AG04449 (cell line): ENCODE data around the gene THTPA.

Experiments
- CTCF ChIA-PET: fragments of 350-600 bp; formaldehyde crosslinking; extraction: SDS; loops from one replicate; lab custom pipeline; 2021; ENCODE audit warnings: antibody characterized with exemption; lab: Yijun Ruan, JAX
- POLR2A ChIA-PET: fragments of 400-600, 350-600 bp; formaldehyde crosslinking; extraction: SDS; loops from one replicate; lab custom pipeline; 2020; ENCODE audit warnings: antibody characterized with exemption, inconsistent platforms; lab: Yijun Ruan, JAX
- DNase-seq: peaks from one replicate; pipeline ENCODE4 v3.0.0-alpha.2; 2010; ENCODE audit warnings: low read depth, low spot score
- H3K4me3 ChIP-seq: 2 replicates; pipeline ENCODE4 v1.5.1; 2011; ENCODE audit warnings: low read depth, mild to moderate bottlenecking, control low read depth, low read length
- TF ChIP-seq, protein P1 (sequence below): IDR thresholded peaks from one replicate; pipeline ENCODE4 v1.5.1; 2011; ENCODE audit warnings: mild to moderate bottlenecking, moderate library complexity, low read length, control low read depth, inconsistent platforms; ENCODE audit not compliant: insufficient read depth; ENCODE audit errors: missing control alignments

Gene THTPA, protein sequence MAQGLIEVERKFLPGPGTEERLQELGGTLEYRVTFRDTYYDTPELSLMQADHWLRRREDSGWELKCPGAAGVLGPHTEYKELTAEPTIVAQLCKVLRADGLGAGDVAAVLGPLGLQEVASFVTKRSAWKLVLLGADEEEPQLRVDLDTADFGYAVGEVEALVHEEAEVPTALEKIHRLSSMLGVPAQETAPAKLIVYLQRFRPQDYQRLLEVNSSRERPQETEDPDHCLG

DNA sequence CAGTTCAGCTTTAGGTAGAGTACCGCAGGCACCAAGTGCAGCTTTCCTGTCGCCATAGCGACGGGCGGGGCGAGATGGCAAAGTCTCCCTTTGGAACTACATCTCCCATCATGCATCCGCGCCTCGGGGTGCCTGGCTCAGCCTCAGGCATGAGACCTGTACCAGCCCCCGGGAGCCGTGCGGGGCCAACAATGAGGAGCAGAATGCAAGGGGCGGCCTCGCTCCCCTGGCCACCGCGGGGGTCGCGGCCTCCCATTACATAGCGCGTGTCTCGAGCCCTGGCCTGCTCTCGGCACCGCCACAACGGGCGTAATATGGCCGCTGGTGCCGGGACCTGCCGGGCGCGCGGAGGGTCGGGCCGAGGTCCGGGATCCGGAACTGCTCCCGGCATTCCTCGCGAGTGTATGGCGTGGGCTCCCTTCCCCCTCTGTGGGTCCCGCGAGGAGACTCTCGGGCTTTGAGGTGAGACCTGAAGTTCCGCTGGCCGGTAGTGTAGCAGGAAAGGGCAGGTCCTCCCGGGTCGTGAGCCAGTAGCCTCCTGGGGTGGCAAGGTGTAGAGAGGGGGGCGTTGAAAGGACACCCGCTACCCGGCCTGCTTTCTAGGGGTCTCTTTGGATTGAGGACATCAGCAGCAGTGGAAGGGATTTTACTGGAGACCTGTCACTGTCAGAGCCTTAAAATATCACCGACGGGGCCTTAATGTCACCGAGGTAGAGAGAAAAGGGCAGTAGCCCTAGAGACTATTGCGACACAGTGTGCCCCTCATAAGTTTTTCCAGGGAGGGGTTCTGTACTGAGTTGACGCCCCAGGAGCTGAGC is at the start of gene THTPA:
Gene THTPA (plus strand): TSS at position 390 of the 818 bp plus-strand sequence. CDS start 487 bp downstream, outside the sequence.
- TF ChIP-seq, protein P1, sequence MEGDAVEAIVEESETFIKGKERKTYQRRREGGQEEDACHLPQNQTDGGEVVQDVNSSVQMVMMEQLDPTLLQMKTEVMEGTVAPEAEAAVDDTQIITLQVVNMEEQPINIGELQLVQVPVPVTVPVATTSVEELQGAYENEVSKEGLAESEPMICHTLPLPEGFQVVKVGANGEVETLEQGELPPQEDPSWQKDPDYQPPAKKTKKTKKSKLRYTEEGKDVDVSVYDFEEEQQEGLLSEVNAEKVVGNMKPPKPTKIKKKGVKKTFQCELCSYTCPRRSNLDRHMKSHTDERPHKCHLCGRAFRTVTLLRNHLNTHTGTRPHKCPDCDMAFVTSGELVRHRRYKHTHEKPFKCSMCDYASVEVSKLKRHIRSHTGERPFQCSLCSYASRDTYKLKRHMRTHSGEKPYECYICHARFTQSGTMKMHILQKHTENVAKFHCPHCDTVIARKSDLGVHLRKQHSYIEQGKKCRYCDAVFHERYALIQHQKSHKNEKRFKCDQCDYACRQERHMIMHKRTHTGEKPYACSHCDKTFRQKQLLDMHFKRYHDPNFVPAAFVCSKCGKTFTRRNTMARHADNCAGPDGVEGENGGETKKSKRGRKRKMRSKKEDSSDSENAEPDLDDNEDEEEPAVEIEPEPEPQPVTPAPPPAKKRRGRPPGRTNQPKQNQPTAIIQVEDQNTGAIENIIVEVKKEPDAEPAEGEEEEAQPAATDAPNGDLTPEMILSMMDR = no peak
- ChIA-PET POLR2A (interaction anchor here (0.7 to 1.2 kb wide), 3 partner anchors 11 to 78 kb away, joined by 3 to 5 read pairs (median 5); partner anchors contain the start of gene AP1G2), CTCF (interaction anchor here (0.6 to 19.3 kb wide), 11 partner anchors 7 to 354 kb away, joined by 3 to 910 read pairs (median 3); partner anchors contain the start of genes AP1G2 and ZFHX2)
- DNase-seq = no peak
- peak within 1 kb of the TSS; percentile 82 for H3K4me3 ChIP-seq

DNA sequence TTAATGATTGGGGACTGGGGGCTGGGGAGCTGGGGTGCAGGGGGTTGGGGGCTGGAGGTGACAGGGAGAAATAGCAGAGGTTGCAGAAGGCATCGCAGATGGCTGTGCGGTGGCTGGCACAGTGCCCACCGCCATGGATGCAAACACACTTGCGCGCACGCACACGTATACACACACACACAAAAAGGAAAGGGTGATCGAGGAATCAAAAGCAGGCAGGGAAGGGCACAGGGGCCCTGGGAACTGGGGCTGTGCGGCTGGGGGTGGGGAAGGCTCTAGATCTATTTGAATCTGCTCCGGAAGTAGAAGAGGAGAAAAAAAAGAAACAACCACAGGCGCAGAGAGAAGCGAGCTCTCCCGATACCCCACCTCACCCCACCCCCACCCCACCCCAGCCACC is 43.9 kb upstream of the THTPA start:
- H3K4me3 ChIP-seq = no peak overlapping the region
- DNase-seq = no peak
- ChIA-PET POLR2A (no interaction called here), CTCF (interaction anchor here (1.0 to 5.9 kb wide), 2 partner anchors 30 to 48 kb away, joined by 3 to 36 read pairs; no protein-coding TSS in a partner anchor)
- TF ChIP-seq, protein P1 = no peak

DNA sequence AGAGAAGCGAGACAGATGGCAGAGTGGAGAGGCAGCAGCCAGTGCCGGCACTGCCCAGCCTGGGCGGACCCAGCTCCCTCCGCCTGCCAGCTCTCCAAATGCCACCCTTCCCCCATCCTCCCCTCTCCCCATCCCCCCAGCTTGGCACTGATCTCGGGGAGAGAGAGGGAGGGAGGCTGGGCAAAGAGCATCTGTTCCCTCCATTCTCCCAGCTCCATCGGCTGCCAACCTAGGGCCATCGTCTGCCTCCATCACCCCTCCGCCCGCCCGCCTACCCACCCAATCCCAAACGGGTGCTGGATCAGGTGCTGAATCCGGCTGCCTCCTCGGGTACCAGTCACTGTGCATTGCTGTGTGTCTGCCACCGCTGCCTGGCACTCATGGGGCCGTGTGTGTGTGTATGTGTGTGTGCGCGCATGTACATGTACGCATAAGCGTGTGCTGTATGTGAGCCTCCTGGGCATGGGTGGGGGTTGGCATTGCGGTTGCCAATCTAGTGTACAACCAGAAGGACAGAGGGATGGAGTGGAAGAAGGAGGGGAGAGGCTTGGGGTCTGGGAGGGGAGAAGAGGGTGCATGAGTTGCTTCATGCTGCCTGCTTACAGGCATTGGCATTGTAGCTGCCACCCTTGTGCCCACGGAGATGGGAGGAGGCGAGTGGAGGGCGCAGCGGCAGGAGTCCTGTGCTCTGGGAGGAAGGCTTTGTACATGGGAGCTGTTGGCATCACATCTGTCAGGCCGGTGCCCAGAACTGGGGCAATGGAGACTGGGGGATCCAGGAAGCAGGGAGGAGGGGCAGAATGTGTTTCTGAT is 42.9 kb upstream of the THTPA start:
- CTCF ChIA-PET = interaction anchor here (5.9 kb wide), 1 partner anchor 47 kb away, joined by 36 read pairs; no protein-coding TSS in a partner anchor
- POLR2A ChIA-PET = no interaction called here
- no peak overlapping the region for H3K4me3 ChIP-seq
- no peak for DNase-seq
- TF ChIP-seq, protein P1 = no peak

DNA sequence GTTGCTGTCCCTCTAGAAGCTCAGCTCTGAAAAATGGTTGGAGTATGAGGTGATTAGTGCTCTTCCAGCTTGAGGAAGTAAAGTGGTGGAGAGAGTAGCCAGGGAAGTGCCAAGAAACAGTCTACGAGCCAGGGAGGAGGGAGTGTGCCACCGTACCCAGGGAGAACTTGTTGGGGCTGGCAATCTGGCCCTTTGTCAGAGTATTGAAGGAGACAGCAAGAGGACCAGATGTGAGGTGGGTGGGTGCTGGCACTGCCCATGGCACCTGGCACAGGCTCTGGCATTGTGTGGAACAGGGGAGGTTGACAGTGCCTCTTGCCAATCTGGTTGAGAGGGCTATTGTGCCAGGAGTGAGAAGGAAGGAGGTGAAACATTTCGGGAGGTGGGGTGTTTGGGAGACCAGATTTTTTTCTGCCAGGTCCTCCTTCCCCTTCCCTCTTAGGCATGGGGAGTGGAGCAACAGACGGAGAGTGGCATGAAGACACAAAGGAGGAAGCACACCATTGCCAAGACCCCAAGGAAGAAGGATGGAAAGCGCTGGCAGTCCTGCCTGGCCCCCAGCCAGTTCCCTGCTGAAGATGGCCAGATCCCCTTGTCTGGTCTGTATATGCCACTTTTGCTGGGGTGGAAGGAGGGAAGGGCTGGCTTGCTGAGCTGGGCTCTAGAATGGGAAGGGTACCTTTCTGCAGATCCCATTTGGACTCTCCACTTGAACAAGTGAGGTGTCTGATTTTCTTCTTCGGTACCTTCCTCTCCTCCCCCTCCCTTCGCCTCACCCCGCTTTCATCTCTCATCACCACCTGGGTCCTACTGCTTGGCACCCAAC is 42.0 kb upstream of the THTPA start:
- TF ChIP-seq, protein P1 = no peak
- H3K4me3 ChIP-seq = no peak overlapping the region
- no peak for DNase-seq
- CTCF ChIA-PET = interaction anchor here (1.0 to 1.3 kb wide), 3 partner anchors 23 to 35 kb away, joined by 3 read pairs; no protein-coding TSS in a partner anchor
- POLR2A ChIA-PET = no interaction called here

GRCh38 chr14:23514644-23514957 is 41.5 kb upstream of the THTPA start:
- no peak for DNase-seq
- no peak overlapping the region for H3K4me3 ChIP-seq
- ChIA-PET CTCF (interaction anchor here (1.0 to 1.3 kb wide), 3 partner anchors 22 to 36 kb away, joined by 3 read pairs; no protein-coding TSS in a partner anchor), POLR2A (no interaction called here)
- TF ChIP-seq, protein P1 = no peak
